Measurements from ENCODE around the gene SP6. TPM values are rescaled to one million over a fixed set of nuclear protein-coding genes. Genes with fewer than 3 reads are reported as not detected.

The SP6 gene
- total RNA-seq, 1 donor from 2014 or later = 2.5 TPM

GRCh38 chr17:47875011-47875985 is 24.3 kb upstream of the SP6 start:
- no peak for TF ChIP-seq CTCF (IDR thresholded peaks at IDR 0.05; ENCODE audit: insufficient read depth, low read length, poor library complexity, severe bottlenecking)
- DNase-seq (ENCODE audit: low read depth) = no peak
- Histone ChIP-seq H3K27me3 (ENCODE audit: control insufficient read depth, insufficient read depth, low read length) (peaks cover 27% of the 10 kb centered on the region), H3K36me3 (ENCODE audit: control insufficient read depth, insufficient read depth, low read length) (no peaks in the 10 kb centered on the region), H3K4me3 (ENCODE audit: low read depth, low read length) (no peak overlapping the region)

- H3K27me3 ChIP-seq (ENCODE audit: control insufficient read depth, insufficient read depth, low read length) = peaks cover 31% of the 10 kb centered on the region
- no peak overlapping the region for H3K4me3 ChIP-seq (ENCODE audit: low read depth, low read length)
- H3K36me3 ChIP-seq (ENCODE audit: control insufficient read depth, insufficient read depth, low read length) = no peaks in the 10 kb centered on the region
- DNase-seq (ENCODE audit: low read depth) = no peak
- no peak for TF ChIP-seq CTCF (IDR thresholded peaks at IDR 0.05; ENCODE audit: insufficient read depth, low read length, poor library complexity, severe bottlenecking)
Observed at GRCh38 chr17:47873200-47874090, 22.5 kb upstream of the SP6 start.

DNA sequence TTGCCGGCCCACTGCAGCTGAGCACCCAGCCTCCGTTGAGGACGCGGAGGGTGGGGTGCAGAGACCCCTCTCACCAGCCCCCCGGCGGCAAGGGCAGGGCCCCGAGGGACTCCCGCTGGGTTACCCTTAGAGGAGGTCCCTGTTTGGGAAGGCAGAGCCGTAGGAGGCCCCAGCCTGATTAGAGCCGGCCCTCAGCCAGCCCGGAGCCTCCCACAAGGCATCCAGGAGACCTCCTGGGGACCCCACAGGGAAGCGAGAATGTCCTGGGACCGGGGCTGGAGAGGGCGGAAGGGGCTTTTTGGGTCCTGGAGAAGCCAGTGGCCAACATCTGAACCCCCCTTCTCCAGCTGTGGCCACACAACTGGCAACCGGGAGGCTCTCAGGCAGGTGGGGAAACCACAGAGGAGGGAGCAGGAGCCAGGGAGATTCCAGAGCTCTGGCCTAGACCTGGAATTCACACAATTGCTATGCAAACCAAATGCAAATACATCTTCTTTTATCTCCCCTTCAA is 21.7 kb upstream of the SP6 start:
- H3K4me3 ChIP-seq (ENCODE audit: low read depth, low read length) = no peak overlapping the region
- peaks cover 31% of the 10 kb centered on the region for H3K27me3 ChIP-seq (ENCODE audit: control insufficient read depth, insufficient read depth, low read length)
- no peaks in the 10 kb centered on the region for H3K36me3 ChIP-seq (ENCODE audit: control insufficient read depth, insufficient read depth, low read length)
- no peak for TF ChIP-seq CTCF (IDR thresholded peaks at IDR 0.05; ENCODE audit: insufficient read depth, low read length, poor library complexity, severe bottlenecking)
- no peak for DNase-seq (ENCODE audit: low read depth)

DNA sequence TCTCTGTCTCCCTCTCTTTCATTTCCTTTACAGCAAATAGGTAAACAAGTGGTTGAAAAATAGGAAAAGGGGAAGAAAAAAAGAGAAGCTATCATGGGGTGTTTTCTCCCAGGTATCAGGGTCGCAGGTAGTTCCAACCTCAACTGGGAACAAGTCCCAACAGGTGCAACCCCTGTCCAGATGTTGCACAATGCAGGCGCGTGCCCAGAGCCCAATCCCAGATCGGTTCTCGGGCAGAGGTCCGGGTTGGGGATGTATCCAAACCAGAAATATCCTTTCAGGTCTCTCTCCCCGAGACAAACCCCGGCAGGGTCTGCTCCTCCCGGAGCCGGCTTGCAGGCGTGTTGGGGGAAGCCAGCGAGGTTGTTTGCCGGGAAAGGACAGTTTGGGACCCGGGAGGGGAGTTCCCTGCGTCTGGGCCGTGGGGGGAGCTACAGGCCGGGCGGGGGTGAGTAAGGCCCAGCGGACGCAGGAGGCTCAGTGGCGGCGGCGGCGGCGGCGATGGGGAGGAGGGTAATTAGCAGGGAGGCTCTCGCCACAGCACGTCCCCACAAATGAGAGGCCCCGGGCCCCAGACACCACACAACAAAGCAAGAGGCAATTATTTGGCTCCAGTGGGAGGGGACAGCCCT is 21.2 kb upstream of the SP6 start:
- DNase-seq (ENCODE audit: low read depth) = no peak
- H3K36me3 ChIP-seq (ENCODE audit: control insufficient read depth, insufficient read depth, low read length) = no peaks in the 10 kb centered on the region
- no peak overlapping the region for H3K4me3 ChIP-seq (ENCODE audit: low read depth, low read length)
- TF ChIP-seq CTCF (IDR thresholded peaks at IDR 0.05; ENCODE audit: insufficient read depth, low read length, poor library complexity, severe bottlenecking) = no peak
- peaks cover 31% of the 10 kb centered on the region for H3K27me3 ChIP-seq (ENCODE audit: control insufficient read depth, insufficient read depth, low read length)

DNA sequence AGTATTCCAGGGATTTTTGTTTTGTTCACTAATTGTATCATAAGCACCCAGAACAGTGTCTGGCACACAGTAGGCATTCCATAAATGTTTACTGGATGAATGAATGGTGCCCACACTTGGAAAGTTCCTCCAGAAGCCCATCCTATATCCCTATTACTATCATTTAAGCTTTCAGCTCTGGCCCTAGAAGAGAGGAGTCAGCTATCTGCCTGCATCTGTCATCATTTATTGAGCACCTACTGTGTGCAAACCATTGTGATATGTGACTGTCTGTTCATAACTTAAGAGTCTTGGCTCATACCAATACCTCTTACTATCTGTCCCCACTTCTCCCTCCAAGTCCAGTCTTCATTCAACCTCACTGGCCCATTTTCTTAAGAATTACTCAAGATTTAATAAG is 20.1 kb upstream of the SP6 start:
- H3K4me3 ChIP-seq (ENCODE audit: low read depth, low read length) = no peak overlapping the region
- H3K36me3 ChIP-seq (ENCODE audit: control insufficient read depth, insufficient read depth, low read length) = no peaks in the 10 kb centered on the region
- DNase-seq (ENCODE audit: low read depth) = no peak
- H3K27me3 ChIP-seq (ENCODE audit: control insufficient read depth, insufficient read depth, low read length) = peaks cover 31% of the 10 kb centered on the region
- TF ChIP-seq CTCF (IDR thresholded peaks at IDR 0.05; ENCODE audit: insufficient read depth, low read length, poor library complexity, severe bottlenecking) = no peak
